Measurements from ENCODE around the gene NDUFAF7. TPM values are rescaled to one million over a fixed set of nuclear protein-coding genes. Genes with fewer than 3 reads are reported as not detected.
A peak's percentile ranks its signal among the peaks of the same experiment; 100 is the strongest.

The NDUFAF7 gene
- total RNA-seq, 1 experiment from 2014 or later: 38.0 TPM

- no peaks in the 10 kb centered on the region for H3K36me3 ChIP-seq (ENCODE audit: control insufficient read depth, insufficient read depth, low read length)
- Mint-ChIP-seq H3K27ac (ENCODE audit: unreplicated experiment) (no peak overlapping the region), H3K9me3 (ENCODE audit: unreplicated experiment) (no peaks in the 10 kb centered on the region), H3K27me3 (ENCODE audit: insufficient read depth, unreplicated experiment) (no peaks in the 10 kb centered on the region), H3K4me1 (ENCODE audit: low read depth, unreplicated experiment) (no peaks in the 10 kb centered on the region), H3K4me3 (ENCODE audit: unreplicated experiment) (no peak overlapping the region), H3K36me3 (ENCODE audit: insufficient read depth, unreplicated experiment) (peaks cover 8% of the 10 kb centered on the region)
- H3K27me3 ChIP-seq (replicated peaks; ENCODE audit: control insufficient read depth, insufficient read depth, low read length): no peaks in the 10 kb centered on the region
- H3K9me3 ChIP-seq: no peaks in the 10 kb centered on the region
- no TSS peak for BruUV-seq (replicated peaks)
- POLR2A ChIA-PET: no interaction called here
- TF ChIP-seq, protein P1, sequence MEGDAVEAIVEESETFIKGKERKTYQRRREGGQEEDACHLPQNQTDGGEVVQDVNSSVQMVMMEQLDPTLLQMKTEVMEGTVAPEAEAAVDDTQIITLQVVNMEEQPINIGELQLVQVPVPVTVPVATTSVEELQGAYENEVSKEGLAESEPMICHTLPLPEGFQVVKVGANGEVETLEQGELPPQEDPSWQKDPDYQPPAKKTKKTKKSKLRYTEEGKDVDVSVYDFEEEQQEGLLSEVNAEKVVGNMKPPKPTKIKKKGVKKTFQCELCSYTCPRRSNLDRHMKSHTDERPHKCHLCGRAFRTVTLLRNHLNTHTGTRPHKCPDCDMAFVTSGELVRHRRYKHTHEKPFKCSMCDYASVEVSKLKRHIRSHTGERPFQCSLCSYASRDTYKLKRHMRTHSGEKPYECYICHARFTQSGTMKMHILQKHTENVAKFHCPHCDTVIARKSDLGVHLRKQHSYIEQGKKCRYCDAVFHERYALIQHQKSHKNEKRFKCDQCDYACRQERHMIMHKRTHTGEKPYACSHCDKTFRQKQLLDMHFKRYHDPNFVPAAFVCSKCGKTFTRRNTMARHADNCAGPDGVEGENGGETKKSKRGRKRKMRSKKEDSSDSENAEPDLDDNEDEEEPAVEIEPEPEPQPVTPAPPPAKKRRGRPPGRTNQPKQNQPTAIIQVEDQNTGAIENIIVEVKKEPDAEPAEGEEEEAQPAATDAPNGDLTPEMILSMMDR (IDR thresholded peaks at IDR 0.05; ENCODE audit: insufficient read depth in 1 of 2, low read depth in 1 of 2, low read length in 1 of 2, severe bottlenecking in 1 of 2, unreplicated experiment in 1 of 2): peak; percentile 1 to 29
- DNase-seq: no peak
- intact Hi-C loops (cut with micrococcal nuclease; ENCODE audit: unreplicated experiment): no loop called here
- CTCF ChIA-PET: no interaction called here
- no peak overlapping the region for H3K4me3 ChIP-seq (ENCODE audit: low read depth, low read length)
- H3K4me1 ChIP-seq: no peaks in the 10 kb centered on the region
Observed at GRCh38 chr2:37281916-37282315, 50.5 kb downstream of the NDUFAF7 start.

DNA sequence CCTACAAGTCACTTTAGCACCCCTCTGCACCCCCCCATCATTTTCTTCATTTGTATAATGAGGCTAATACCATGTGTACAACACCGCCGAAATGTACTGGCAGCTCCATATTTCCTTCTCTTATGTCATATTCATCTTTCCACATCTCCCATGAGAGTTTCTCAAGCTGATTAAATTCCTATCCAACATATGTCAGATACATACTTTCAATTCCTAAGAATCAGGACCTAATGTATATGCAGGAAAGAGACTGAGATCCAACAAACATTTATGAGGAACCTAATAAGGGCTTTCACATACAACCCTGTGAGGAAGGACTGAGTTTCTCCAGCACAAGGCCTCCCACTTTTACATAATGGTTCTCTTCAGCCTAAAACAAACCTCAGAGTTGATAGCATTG lies 51.3 kb downstream of the NDUFAF7 start:
- DNase-seq: no peak
- Mint-ChIP-seq H3K4me3 (ENCODE audit: unreplicated experiment) (no peak overlapping the region), H3K4me1 (ENCODE audit: low read depth, unreplicated experiment) (no peaks in the 10 kb centered on the region), H3K36me3 (ENCODE audit: insufficient read depth, unreplicated experiment) (peaks cover 8% of the 10 kb centered on the region), H3K27me3 (ENCODE audit: insufficient read depth, unreplicated experiment) (no peaks in the 10 kb centered on the region), H3K27ac (ENCODE audit: unreplicated experiment) (no peak overlapping the region), H3K9me3 (ENCODE audit: unreplicated experiment) (no peaks in the 10 kb centered on the region)
- H3K27me3 ChIP-seq (replicated peaks; ENCODE audit: control insufficient read depth, insufficient read depth, low read length): no peaks in the 10 kb centered on the region
- TF ChIP-seq, protein P1 (IDR thresholded peaks at IDR 0.05; ENCODE audit: insufficient read depth in 1 of 2, low read depth in 1 of 2, low read length in 1 of 2, severe bottlenecking in 1 of 2, unreplicated experiment in 1 of 2): no peak
- ChIA-PET POLR2A (no interaction called here), CTCF (no interaction called here)
- H3K4me3 ChIP-seq (ENCODE audit: low read depth, low read length): no peak overlapping the region
- BruUV-seq (replicated peaks): no TSS peak
- H3K4me1 ChIP-seq: no peaks in the 10 kb centered on the region
- intact Hi-C loops (cut with micrococcal nuclease; ENCODE audit: unreplicated experiment): no loop called here
- no peaks in the 10 kb centered on the region for H3K9me3 ChIP-seq
- no peaks in the 10 kb centered on the region; the same call in 1 of the 2 replicates for H3K36me3 ChIP-seq (ENCODE audit: control insufficient read depth, insufficient read depth, low read length)

DNA sequence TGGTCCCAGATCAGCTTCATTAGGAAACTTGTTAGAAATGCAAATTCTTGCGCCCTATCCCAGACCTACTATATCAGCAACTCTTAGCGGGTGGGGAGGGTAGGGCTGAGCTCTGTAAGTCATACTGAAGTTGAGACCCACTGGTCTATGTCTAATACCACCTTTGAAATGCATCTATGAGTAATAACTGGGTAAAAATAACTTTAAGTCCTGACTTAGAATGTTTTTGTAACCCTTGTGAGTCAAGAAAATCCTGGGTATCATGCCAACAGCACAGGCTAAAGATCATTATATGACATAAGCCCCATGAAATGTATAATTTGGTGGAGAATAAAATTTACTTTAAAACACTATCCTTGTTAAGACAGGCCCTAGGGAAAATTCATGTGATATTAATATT lies 51.7 kb downstream of the NDUFAF7 start:
- ChIA-PET POLR2A (no interaction called here), CTCF (interaction anchor here (0.5 kb wide), 1 partner anchor 231 kb away, joined by 3 read pairs; no protein-coding TSS in a partner anchor)
- TF ChIP-seq, protein P1 (IDR thresholded peaks at IDR 0.05; ENCODE audit: insufficient read depth in 1 of 2, low read depth in 1 of 2, low read length in 1 of 2, severe bottlenecking in 1 of 2, unreplicated experiment in 1 of 2): no peak
- H3K36me3 ChIP-seq (ENCODE audit: control insufficient read depth, insufficient read depth, low read length): no peaks in the 10 kb centered on the region; the same call in 1 of the 2 replicates
- no peaks in the 10 kb centered on the region for H3K27me3 ChIP-seq (replicated peaks; ENCODE audit: control insufficient read depth, insufficient read depth, low read length)
- Mint-ChIP-seq H3K36me3 (ENCODE audit: insufficient read depth, unreplicated experiment) (peaks cover 13% of the 10 kb centered on the region), H3K27me3 (ENCODE audit: insufficient read depth, unreplicated experiment) (no peaks in the 10 kb centered on the region), H3K9me3 (ENCODE audit: unreplicated experiment) (no peaks in the 10 kb centered on the region), H3K27ac (ENCODE audit: unreplicated experiment) (no peak overlapping the region), H3K4me1 (ENCODE audit: low read depth, unreplicated experiment) (no peaks in the 10 kb centered on the region), H3K4me3 (ENCODE audit: unreplicated experiment) (no peak overlapping the region)
- H3K4me3 ChIP-seq (ENCODE audit: low read depth, low read length): no peak overlapping the region
- H3K9me3 ChIP-seq: no peaks in the 10 kb centered on the region
- no peak for DNase-seq
- intact Hi-C loops (cut with micrococcal nuclease; ENCODE audit: unreplicated experiment): no loop called here
- no TSS peak for BruUV-seq (replicated peaks)
- no peaks in the 10 kb centered on the region for H3K4me1 ChIP-seq

All from Caco-2 (cell line).